ENCODE measurements around the gene RIMS4.

DNA sequence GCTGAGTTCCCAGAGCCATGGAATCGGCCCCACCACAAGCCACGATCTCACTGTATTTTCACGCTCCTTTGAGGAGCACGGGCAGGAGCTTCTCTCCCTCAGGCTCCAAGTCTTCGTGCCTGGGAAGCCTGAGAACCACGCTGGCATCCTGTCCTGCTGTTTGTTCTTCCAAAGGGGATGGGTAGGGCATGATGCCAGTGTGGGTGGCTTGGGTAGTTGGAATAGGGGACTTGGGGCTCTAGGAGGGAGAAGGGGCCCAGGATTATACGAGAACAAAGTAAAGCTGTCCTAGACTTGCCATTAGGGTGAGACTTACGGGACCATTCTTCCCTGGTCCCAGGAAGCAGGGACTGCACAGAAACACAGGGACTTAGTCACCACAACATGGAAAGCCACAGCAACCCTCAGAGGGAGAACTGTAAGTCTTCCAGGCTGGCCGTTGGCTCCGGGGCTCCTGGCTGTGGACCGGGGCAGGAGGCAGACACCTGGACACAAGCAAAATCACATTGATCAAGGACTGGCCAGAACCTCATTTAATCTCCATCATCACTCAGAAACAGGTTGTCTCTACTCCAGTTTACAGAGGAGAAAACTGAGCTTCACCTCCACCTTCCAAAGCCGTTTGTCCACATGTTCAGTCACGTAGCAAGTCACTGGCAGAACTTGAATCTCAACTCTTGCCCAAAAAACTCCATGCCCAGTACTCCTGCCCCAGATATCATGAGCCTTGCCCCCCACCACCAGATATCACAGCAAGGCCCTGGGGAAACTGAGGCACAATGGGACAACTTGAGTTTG, 93.8 kb downstream of the RIMS4 start:
- no peak for TF ChIP-seq POLR2A (IDR thresholded peaks at IDR 0.05; ENCODE audit: low read length)
- TF ChIP-seq GATA1 (IDR thresholded peaks at IDR 0.05; ENCODE audit: low read depth, low read length): no peak
